GM19043 (cell line): ENCODE data around the gene GPN1.
"Not testable (repeated sequence)": the region's sequence is repeated elsewhere in the genome, so short reads cannot be mapped to it uniquely, and the experiment has no call there.

Experiments used
- ATAC-seq: cut with Tn5 transposase; IDR thresholded peaks from one replicate; pipeline ENCODE4 v1.9.1; 2021; ENCODE audit warnings: low read depth; ENCODE audit not compliant: unreplicated experiment

GPN1 gene

DNA sequence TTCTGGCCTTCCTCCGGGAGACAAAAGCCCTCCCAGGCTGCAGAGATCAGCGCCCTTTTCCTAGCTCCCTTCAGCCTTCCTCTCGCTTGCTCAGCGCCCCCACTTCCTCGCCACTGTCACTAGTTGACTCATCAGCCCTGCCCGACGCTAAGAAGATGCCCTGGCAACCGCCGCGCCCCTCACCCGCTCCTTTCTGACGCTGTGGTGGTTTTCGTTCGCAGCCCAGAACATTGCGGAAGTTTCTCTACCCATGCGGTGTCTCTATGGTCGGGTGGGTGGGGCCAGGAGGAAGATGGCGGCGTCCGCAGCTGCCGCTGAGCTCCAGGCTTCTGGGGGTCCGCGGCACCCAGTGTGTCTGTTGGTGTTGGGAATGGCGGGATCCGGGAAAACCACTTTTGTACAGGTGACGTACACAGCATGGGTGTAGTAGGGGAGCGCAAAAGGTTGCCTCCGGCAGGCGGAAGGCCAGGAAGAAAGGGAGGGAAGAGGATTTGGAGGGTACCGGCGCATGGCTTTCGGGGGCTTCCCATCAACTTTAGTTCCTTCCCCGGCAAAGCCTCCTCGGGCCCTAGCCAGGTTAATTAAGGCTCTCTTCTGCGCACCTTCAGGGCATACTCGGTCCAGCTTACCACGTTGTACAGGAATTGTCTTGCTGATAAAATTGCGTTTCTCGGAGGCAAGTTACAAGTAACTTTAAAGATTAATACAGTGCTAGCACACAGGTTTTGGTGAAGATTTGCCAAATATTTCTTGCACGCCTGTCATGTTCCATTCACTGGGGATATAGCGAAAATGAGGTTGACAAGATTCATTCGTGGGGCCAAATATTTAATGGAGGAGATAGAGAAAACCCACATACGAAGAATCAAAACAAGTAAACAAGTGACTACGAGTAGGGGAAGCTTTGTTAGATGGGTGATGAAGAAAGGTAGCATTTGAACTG is at the start of gene GPN1, which contains the start of gene CCDC121:
Gene GPN1, plus strand, starts transcription at position 284 of the 943 bp plus-strand sequence. Its CDS starts 9 bp downstream, at position 293.
Gene CCDC121, minus strand, starts transcription at position 246 of the 943 bp plus-strand sequence. CDS start 1,213 bp downstream, outside the sequence.
- peak; percentile 100 for ATAC-seq

- no peak for ATAC-seq
These were observed 47.3 kb upstream of the GPN1 start for GRCh38 chr2:27581417-27582128.

DNA sequence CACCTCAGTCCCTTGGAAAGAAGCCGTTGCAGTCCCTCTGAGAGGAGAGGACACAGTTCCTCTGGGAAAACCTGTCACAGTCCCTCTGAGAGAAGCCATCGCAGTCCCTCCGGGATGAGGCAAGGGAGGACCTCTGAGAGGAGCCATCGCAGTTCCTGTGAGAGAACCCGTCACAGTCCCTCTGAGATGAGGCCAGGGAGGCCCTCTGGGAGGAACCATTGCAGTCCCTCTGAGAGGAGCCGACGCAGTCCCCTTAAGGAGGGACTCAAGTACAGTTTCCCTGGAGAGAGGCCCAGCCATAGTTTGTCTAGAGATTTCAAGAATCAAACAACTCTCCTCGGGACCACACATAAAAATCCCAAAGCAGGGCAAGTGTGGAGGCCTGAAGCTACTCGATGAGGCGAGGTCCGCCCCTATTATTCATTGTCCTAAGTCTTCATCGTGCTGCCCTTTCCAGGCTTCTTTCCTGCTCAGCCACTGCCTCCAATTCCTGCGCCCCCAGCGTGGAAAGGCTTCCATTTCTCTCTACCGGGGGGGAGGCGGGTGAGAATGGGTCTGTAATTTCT is 46.6 kb upstream of the GPN1 start:
- no peak for ATAC-seq

- ATAC-seq = peak; percentile 88
These were observed 46.0 kb upstream of the GPN1 start, which contains the start of gene ZNF512 for GRCh38 chr2:27582695-27583389. Gene ZNF512, plus strand, starts transcription at chr2:27583042. Its CDS starts 71 bp downstream, at chr2:27583113.

DNA sequence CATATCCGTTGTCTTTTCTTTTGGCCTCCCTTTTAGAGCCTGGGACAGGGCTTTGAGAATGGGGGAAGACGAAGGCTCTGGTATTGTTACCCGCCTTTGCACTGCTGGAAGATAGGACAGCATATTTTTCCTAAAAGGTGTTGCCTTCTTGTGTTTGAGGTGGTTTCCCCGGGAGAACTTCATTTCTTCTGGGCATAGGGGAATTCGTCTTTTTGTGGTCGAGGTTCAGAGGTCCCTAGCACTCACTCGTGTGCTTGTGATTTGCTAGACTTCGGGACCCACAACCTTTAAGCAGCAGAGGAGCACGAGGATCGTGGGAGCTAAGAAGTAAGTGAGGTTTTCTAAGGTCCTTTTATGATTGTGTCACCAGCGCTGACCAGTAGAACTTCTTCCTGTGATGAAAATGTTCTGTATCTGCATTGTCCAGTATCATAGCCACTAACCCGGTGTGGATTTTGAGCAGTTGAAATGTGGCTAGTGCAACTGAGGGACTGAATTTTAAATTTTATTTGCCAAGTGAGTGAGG is 45.4 kb upstream of the GPN1 start:
- no peak for ATAC-seq

GRCh38 chr2:27584597-27584996 is 44.3 kb upstream of the GPN1 start:
- ATAC-seq = no peak

- ATAC-seq = no peak
These were observed 41.8 kb upstream of the GPN1 start for GRCh38 chr2:27587025-27587424.

DNA sequence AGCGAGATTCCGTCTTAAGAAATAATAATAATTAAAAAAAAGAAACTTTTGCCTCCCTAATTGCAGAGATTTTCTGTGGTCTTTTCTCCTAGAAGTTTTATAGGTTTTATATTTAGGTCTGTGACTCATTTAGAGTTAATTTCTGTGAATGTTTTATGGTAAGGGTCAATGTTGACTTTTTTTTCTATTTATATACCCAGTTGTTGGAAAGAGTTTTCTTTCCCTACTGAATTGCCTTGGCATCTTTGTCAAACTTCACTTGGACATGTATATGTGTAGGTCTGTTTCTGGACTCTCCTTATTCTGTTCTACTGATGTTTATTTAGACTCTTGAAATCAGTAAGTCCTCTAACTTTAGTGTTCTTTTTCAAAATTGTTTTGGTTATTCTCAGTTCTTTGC is 40.5 kb upstream of the GPN1 start:
- no peak for ATAC-seq

GRCh38 chr2:27591745-27592144 is 37.1 kb upstream of the GPN1 start:
- ATAC-seq = no peak

DNA sequence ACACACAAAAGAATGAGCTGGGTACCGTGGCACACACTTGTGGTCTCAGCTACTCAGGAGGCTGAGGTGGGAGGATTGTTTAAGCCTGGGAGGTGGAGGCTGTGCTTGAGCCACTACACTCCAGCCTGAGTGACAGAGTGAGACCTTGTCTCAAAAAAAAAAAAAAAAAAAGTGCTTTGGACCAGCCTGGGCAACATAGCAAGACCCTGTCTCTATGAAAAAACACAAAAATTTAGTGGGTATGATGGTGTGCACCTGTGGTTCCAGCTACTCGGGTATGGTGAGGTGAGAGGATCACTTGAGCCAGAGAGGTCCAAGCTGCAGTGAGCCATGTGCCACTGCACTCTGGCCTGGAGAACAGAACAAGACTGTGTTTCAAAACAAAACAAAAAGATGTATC is 35.6 kb upstream of the GPN1 start:
- no peak for ATAC-seq

DNA sequence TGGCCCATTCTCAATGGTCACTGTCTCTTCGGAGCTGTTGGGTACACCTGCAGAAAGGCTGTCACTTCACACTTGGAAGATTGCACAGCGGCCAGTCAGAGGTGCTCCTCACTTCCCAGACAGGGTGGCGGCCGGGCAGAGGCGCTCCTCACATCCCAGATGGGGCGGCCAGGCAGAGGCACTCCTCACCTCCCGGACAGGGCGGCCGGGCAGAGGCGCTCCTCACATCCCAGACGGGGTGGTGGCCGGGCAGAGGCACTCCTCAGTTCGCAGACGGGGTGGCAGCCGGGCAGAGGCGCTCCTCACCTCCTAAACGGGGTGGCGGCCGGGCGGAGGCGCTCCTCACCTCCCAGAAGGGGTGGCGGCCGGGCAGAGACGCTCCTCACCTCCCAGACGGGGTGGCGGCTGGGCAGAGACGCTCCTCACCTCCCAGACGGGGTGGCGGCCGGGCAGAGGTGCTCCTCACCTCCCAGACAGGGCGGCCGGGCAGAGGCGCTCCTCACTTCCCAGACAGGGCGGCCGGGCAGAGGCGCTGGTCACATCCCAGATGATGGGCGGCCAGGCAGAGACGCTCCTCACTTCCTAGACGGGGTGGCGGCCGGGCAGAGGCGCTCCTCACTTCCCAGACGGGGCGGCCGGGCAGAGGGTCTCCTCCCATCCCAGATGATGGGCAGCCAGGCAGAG is 34.7 kb upstream of the GPN1 start:
- not testable (repeated sequence) for ATAC-seq

DNA sequence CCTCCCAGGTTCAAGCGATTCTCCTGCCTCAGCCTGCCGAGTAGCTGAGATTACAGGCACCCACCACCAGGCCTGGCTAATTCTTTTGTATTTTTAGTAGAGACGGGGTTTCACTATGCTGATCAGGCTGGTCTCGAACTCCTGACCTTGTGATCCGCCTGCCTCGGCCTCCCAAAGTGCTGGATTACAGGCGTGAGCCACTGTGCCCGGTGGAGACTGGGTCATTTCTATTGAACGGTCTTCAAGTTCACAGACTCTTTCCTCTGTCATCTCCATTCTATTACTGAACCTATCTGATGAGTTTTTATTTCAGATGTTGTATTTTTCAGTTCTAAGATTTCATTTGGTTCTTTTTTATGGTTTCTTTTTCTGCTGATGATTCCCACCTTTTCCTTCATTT is 33.4 kb upstream of the GPN1 start:
- not testable (repeated sequence) for ATAC-seq

DNA sequence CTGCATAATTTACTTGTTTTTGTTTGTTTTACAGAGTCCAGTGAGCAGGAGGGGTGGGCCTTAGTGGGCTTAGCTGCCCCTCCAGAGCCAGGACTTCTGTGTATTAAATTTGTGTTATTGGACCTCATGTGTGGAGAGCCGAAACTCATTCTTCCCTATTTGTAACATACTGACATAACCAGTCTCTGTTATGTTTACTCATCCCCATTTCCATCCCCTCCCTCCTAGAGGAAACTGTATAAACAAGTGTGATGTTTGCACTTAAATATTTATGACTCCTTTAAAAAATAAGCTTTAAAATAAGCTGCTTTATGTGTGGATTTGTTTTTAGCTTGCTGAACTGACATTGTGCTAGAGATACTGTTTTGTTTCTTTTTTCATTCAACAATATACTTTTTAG is 32.2 kb upstream of the GPN1 start:
- no peak for ATAC-seq

- no peak for ATAC-seq
These were observed 22.2 kb upstream of the GPN1 start for GRCh38 chr2:27606611-27607010.

GRCh38 chr2:27613985-27614384 is 14.9 kb upstream of the GPN1 start:
- no peak for ATAC-seq

- ATAC-seq = no peak
These were observed 13.5 kb upstream of the GPN1 start for GRCh38 chr2:27615316-27615715.

DNA sequence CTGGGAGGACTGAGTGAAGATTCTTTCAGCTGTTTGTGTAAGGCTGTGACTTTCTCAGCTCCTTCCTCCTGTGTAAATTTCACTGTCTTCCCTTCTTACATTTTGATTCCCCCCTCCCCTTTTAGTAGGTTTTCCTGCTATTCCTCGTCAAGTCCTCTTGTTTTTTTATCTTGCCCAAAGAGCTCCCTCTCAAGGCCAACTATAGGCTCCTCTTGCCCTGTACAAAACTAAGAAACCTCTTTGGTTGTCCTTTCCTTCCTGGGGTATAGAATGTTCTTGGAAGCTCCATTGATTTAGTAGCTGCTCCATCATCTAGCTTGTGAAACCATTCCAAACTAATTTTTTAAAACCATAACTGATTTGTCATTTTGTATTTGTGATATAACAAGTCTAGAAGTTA is 7.3 kb upstream of the GPN1 start:
- no peak for ATAC-seq

- ATAC-seq = no peak
These were observed 5.9 kb upstream of the GPN1 start for GRCh38 chr2:27622921-27623384.

DNA sequence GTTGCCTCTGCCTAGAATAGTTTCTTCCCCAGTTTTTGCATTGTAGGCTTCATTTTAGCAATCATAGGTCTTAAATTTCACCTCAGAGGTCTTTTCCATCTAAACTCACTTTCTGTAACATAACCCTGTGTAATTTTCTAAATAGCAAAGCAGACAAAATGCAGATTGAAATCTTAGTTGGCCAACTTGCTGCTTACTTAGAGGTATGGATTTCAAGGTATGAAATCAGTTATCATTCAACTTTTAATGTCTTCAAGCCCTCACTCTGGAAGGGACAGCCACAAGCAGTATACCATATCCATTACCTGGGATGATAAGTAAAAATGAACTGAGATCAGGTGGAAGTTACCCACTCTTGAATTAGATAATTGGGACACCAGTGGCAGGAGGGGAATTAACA is 3.9 kb upstream of the GPN1 start:
- ATAC-seq = no peak

- not testable (repeated sequence) for ATAC-seq
These were observed 2.5 kb upstream of the GPN1 start for GRCh38 chr2:27626323-27626722.
